Measurements from ENCODE around the gene PAX3. TPM values are rescaled to one million over a fixed set of nuclear protein-coding genes. Genes with fewer than 3 reads are reported as not detected.

PAX3 gene
- polyA plus RNA-seq, 3 donors, result not detected

GRCh38 chr2:222228054-222228453 is 70.7 kb downstream of the PAX3 start:
- H3K4me1 Mint-ChIP-seq, result no peaks in the 10 kb centered on the region
- Histone ChIP-seq H3K4me2 (replicated peaks; ENCODE audit: extremely low read depth, low read length, poor library complexity, severe bottlenecking) (no peak overlapping the region), H3K27ac (ENCODE audit: low read depth in 1 of 2, low read length in 2 of 2) (no peak overlapping the region), H3K4me3 (replicated peaks in 1 of 3; ENCODE audit: low read depth in 2 of 3, low read length in 3 of 3) (no peak overlapping the region), H3K9me3 (replicated peaks in 1 of 2; ENCODE audit: control insufficient read depth in 1 of 2, insufficient read depth in 1 of 2, low read length in 2 of 2) (no peaks in the 10 kb centered on the region), H2AFZ (ENCODE audit: insufficient read depth, low read depth, low read length, poor library complexity, severe bottlenecking) (no peak overlapping the region), H3K4me1 (ENCODE audit: control insufficient read depth in 1 of 2, insufficient read depth in 2 of 2, low read length in 2 of 2) (no peaks in the 10 kb centered on the region), H3K79me2 (ENCODE audit: insufficient read depth, low read length) (no peaks in the 10 kb centered on the region), H3K36me3 (replicated peaks in 1 of 2; ENCODE audit: control insufficient read depth in 1 of 2, insufficient read depth in 2 of 2, low read length in 2 of 2) (no peaks in the 10 kb centered on the region), H4K20me1 (ENCODE audit: insufficient read depth, low read length) (no peaks in the 10 kb centered on the region), H3K27me3 (ENCODE audit: control insufficient read depth in 2 of 2, insufficient read depth in 2 of 2, low read length in 2 of 2) (no peaks in the 10 kb centered on the region), H3K9ac (ENCODE audit: insufficient read depth, low read length, poor library complexity, severe bottlenecking) (no peak overlapping the region)
- no peak overlapping the region for H3K4me3 Mint-ChIP-seq
- H3K9me3 Mint-ChIP-seq, result peaks cover 0 to 4% (median 0%) of the 10 kb centered on the region in 7 donors
- no peak overlapping the region for H3K27ac Mint-ChIP-seq
- TF ChIP-seq, protein P1, sequence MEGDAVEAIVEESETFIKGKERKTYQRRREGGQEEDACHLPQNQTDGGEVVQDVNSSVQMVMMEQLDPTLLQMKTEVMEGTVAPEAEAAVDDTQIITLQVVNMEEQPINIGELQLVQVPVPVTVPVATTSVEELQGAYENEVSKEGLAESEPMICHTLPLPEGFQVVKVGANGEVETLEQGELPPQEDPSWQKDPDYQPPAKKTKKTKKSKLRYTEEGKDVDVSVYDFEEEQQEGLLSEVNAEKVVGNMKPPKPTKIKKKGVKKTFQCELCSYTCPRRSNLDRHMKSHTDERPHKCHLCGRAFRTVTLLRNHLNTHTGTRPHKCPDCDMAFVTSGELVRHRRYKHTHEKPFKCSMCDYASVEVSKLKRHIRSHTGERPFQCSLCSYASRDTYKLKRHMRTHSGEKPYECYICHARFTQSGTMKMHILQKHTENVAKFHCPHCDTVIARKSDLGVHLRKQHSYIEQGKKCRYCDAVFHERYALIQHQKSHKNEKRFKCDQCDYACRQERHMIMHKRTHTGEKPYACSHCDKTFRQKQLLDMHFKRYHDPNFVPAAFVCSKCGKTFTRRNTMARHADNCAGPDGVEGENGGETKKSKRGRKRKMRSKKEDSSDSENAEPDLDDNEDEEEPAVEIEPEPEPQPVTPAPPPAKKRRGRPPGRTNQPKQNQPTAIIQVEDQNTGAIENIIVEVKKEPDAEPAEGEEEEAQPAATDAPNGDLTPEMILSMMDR (IDR thresholded peaks at IDR 0.05), result no peak
- H3K36me3 Mint-ChIP-seq, result no peaks in the 10 kb centered on the region
- WGBS (ENCODE audit: insufficient coverage), result 67% methylated on average over 1 of the region's 4 CpGs
- H3K27me3 Mint-ChIP-seq (ENCODE audit: low read depth in 3 of 3), result peaks cover 0 to 6% (median 4%) of the 10 kb centered on the region in 3 donors
- DNase-seq, result no peak
- intact Hi-C loops (cut with micrococcal nuclease), result no loop called here

- WGBS (ENCODE audit: insufficient coverage), result 100% methylated on average over 1 of the region's 6 CpGs
- H3K4me1 Mint-ChIP-seq, result no peaks in the 10 kb centered on the region
Observed at GRCh38 chr2:222218786-222219185, 80.0 kb downstream of the PAX3 start.

More at GRCh38 chr2:222218786-222219185, 80.0 kb downstream of the PAX3 start:
- no peaks in the 10 kb centered on the region for H3K27me3 ChIP-seq (ENCODE audit: control insufficient read depth in 2 of 2, insufficient read depth in 2 of 2, low read length in 2 of 2)
- H3K36me3 ChIP-seq (replicated peaks in 1 of 2; ENCODE audit: control insufficient read depth in 1 of 2, insufficient read depth in 2 of 2, low read length in 2 of 2), result no peaks in the 10 kb centered on the region
- no peaks in the 10 kb centered on the region for H3K4me1 ChIP-seq (ENCODE audit: control insufficient read depth in 1 of 2, insufficient read depth in 2 of 2, low read length in 2 of 2)
- H4K20me1 ChIP-seq (ENCODE audit: insufficient read depth, low read length), result no peaks in the 10 kb centered on the region
- H3K4me2 ChIP-seq (replicated peaks; ENCODE audit: extremely low read depth, low read length, poor library complexity, severe bottlenecking), result no peak overlapping the region
- no peaks in the 10 kb centered on the region for H3K9me3 ChIP-seq (replicated peaks in 1 of 2; ENCODE audit: control insufficient read depth in 1 of 2, insufficient read depth in 1 of 2, low read length in 2 of 2)
- Mint-ChIP-seq H3K27ac (no peak overlapping the region), H3K27me3 (ENCODE audit: low read depth in 3 of 3) (no peaks in the 10 kb centered on the region), H3K36me3 (no peaks in the 10 kb centered on the region), H3K9me3 (peaks cover 0 to 1% (median 0%) of the 10 kb centered on the region in 7 donors), H3K4me3 (no peak overlapping the region)
- no peak overlapping the region for H2AFZ ChIP-seq (ENCODE audit: insufficient read depth, low read depth, low read length, poor library complexity, severe bottlenecking)
- no peak overlapping the region for H3K27ac ChIP-seq (ENCODE audit: low read depth in 1 of 2, low read length in 2 of 2)
- H3K4me3 ChIP-seq (replicated peaks in 1 of 3; ENCODE audit: low read depth in 2 of 3, low read length in 3 of 3), result no peak overlapping the region
- intact Hi-C loops (cut with micrococcal nuclease), result no loop called here
- no peak overlapping the region for H3K9ac ChIP-seq (ENCODE audit: insufficient read depth, low read length, poor library complexity, severe bottlenecking)
- no peak for DNase-seq
- TF ChIP-seq, protein P1 (IDR thresholded peaks at IDR 0.05), result no peak
- no peaks in the 10 kb centered on the region for H3K79me2 ChIP-seq (ENCODE audit: insufficient read depth, low read length)

All from CD14-positive monocyte (primary cell).